K562 (cell line): ENCODE measurements around the gene WIPF3. TPM values are rescaled to one million over a fixed set of nuclear protein-coding genes. Genes with fewer than 3 reads are reported as not detected.

Experiments used
- ARID3B ChIP-seq: fragments of 250-450 bp; sonication (Bioruptor Pico); IDR thresholded peaks from 2 replicates; pipeline ENCODE4 v1.4.0; 2020; ENCODE audit warnings: borderline replicate concordance
- ATF7 ChIP-seq: fragments of 450-650 bp; IDR thresholded peaks from 2 replicates; pipeline ENCODE4 v1.7.1; 2014; ENCODE audit warnings: mild to moderate bottlenecking, moderate library complexity
- BRD4 ChIP-seq: fragments of 200-600 bp; sonication (generic); IDR thresholded peaks from 2 replicates; pipeline ENCODE4 v1.6.1; 2017; ENCODE audit warnings: inconsistent platforms
- CCNT2 ChIP-seq: IDR thresholded peaks from 2 replicates; pipeline ENCODE4 v1.6.1; 2011; ENCODE audit warnings: borderline replicate concordance, low read depth, mild to moderate bottlenecking, moderate library complexity, mixed read lengths, low read length; ENCODE audit not compliant: insufficient read length; ENCODE audit errors: extremely low read depth
- FOS ChIP-seq: IDR thresholded peaks from 3 replicates; pipeline ENCODE4 v1.6.1; 2011; ENCODE audit not compliant: insufficient read length; ENCODE audit errors: extremely low read depth
- FOXA3 ChIP-seq, 2 experiments: fragments of 450-650 bp in 1 of 2; sonication (generic) in 1 of 2; formaldehyde crosslinking; IDR thresholded peaks in 1 of 2; conservative IDR thresholded peaks in 1 of 2; 2 replicates each; pipeline versions ENCODE4 v1.4.0 to v1.8.0; 2020 to 2022; ENCODE audit warnings: mild to moderate bottlenecking in 2 of 2, missing genetic modification reagents in 1 of 2
- HDAC2 ChIP-seq: fragments of 450-650 bp; IDR thresholded peaks from 2 replicates; pipeline ENCODE4 v1.6.1; 2016; ENCODE audit warnings: mild to moderate bottlenecking
- KDM1A ChIP-seq, 2 experiments: fragments of 450-650 bp; IDR thresholded peaks; 2 replicates each; pipeline ENCODE4 v1.6.1; 2016; ENCODE audit warnings: mild to moderate bottlenecking in 2 of 2
- MAFG ChIP-seq: fragments of 450-650 bp; conservative IDR thresholded peaks from 2 replicates; pipeline ENCODE4 v1.6.1; 2016; ENCODE audit warnings: missing genetic modification characterization, missing compliant biosample characterization
- MTA2 ChIP-seq: fragments of 450-650 bp; IDR thresholded peaks from 2 replicates; pipeline ENCODE4 v1.6.1; 2016; ENCODE audit warnings: low read depth
- NCOA6 ChIP-seq: fragments of 450-650 bp; IDR thresholded peaks from 2 replicates; pipeline ENCODE4 v1.6.1; 2017; ENCODE audit warnings: mild to moderate bottlenecking
- NFRKB ChIP-seq: fragments of 450-650 bp; IDR thresholded peaks from 2 replicates; pipeline ENCODE4 v1.6.1; 2016; ENCODE audit warnings: low read depth
- SMARCC2 ChIP-seq: fragments of 450-650 bp; IDR thresholded peaks from 2 replicates; pipeline ENCODE4 v1.6.1; 2017; ENCODE audit warnings: antibody characterized with exemption, moderate library complexity, mild to moderate bottlenecking, low read depth
- SMC3 ChIP-seq: conservative IDR thresholded peaks from 2 replicates; pipeline ENCODE4 v1.6.1; 2011; ENCODE audit warnings: low read depth, low read length, improper control_type of control experiment; ENCODE audit not compliant: insufficient read depth
- STAT5A ChIP-seq: IDR thresholded peaks from 2 replicates; pipeline ENCODE4 v1.6.1; 2012; ENCODE audit warnings: low read length, inconsistent platforms, borderline replicate concordance
- TCFL5 ChIP-seq: fragments of 250-450 bp; sonication (Bioruptor Pico); conservative IDR thresholded peaks from 2 replicates; pipeline ENCODE4 v1.6.1; 2021; ENCODE audit warnings: mild to moderate bottlenecking, moderate library complexity, matching md5 sums
- ZFP1 ChIP-seq: fragments of 450-650 bp; formaldehyde crosslinking; IDR thresholded peaks from 2 replicates; pipeline ENCODE4 v1.4.0; 2020; ENCODE audit warnings: mild to moderate bottlenecking, mixed read lengths
- ZFX ChIP-seq: sonication (generic); formaldehyde crosslinking; IDR thresholded peaks from 2 replicates; pipeline ENCODE4 v1.8.0; 2022; ENCODE audit warnings: mild to moderate bottlenecking, missing genetic modification reagents, moderate library complexity
- ZKSCAN8 ChIP-seq: fragments of 200-800 bp; sonication (Bioruptor generic); IDR thresholded peaks from 2 replicates; pipeline ENCODE4 v1.6.1; 2016; ENCODE audit warnings: missing genetic modification characterization, missing compliant biosample characterization
- ZNF511 ChIP-seq: sonication (generic); formaldehyde crosslinking; IDR thresholded peaks from 2 replicates; pipeline ENCODE4 v1.8.0; 2022; ENCODE audit warnings: mild to moderate bottlenecking, missing genetic modification reagents
- ZNF76 ChIP-seq: fragments of 250-450 bp; sonication (Bioruptor Pico); IDR thresholded peaks from 2 replicates; pipeline ENCODE4 v1.4.0; 2020; ENCODE audit warnings: mild to moderate bottlenecking, moderate library complexity, borderline replicate concordance
- polyA plus RNA-seq, 8 experiments: library from polyadenylated mRNA; depleted of rRNA in 4 of 8; stranded (reverse) in 5 of 8; unstranded in 3 of 8; fragments of >200 nt; fragmentation: Nextera tagmentation in 2 of 8; fragmentation: Illumina TruSeq in 1 of 8; extraction: Ambion mirVana in 2 of 8; extraction: Trizol in 1 of 8; gene quantifications; 2 replicates each; pipeline versions ENCODE4 v1.2.1 to v1.2.3, GENCODE V29; 2011 to 2014; ENCODE audit warnings: inconsistent platforms in 1 of 8, missing spikeins in 1 of 8
- total RNA-seq, 7 experiments: library from RNA; depleted of rRNA in 6 of 7; stranded (reverse); fragments of >200 nt in 6 of 7; fragmentation: Illumina TruSeq in 2 of 7; extraction: Trizol in 2 of 7; gene quantifications; 2 replicates each; pipeline versions ENCODE4 v1.2.1 to v1.2.3, GENCODE V29; 2011 to 2021; ENCODE audit warnings: low replicate concordance in 1 of 7
- TF ChIP-seq, protein P1 (sequence below): IDR thresholded peaks from 3 replicates; pipeline ENCODE4 v1.6.1; 2011; ENCODE audit warnings: borderline replicate concordance, mild to moderate bottlenecking; ENCODE audit not compliant: insufficient read length, insufficient read depth
- TF ChIP-seq, protein P2 (sequence below): sonication (generic); formaldehyde crosslinking; IDR thresholded peaks from 2 replicates; pipeline ENCODE4 v1.8.0; 2022; ENCODE audit warnings: mild to moderate bottlenecking, missing genetic modification reagents

The WIPF3 gene
- total and polyA plus RNA-seq, 9 of the 15 experiments (the other 6 are each of a cell fraction or from before 2014, with no cell fraction given), result 0.18 to 3.2 (median 1.7) TPM

- TF ChIP-seq ZKSCAN8 (CRISPR knock-in tag), result no peak
- TF ChIP-seq CCNT2, result no peak
- TF ChIP-seq KDM1A (IDR thresholded peaks at IDR 0.05), result no peak
- TF ChIP-seq ZFX (CRISPR knock-in tag), result no peak
- no peak for TF ChIP-seq TCFL5
- TF ChIP-seq NCOA6, result no peak
- peak; percentile 86 for TF ChIP-seq SMC3
- no peak for TF ChIP-seq FOS
- no peak for TF ChIP-seq ZFP1
- no peak for TF ChIP-seq MAFG (tag)
- TF ChIP-seq ZNF511 (CRISPR knock-in tag), result no peak
- no peak for TF ChIP-seq HDAC2
- TF ChIP-seq MTA2, result no peak
- no peak for TF ChIP-seq ZNF76 (CRISPR knock-in tag)
- TF ChIP-seq, protein P1, sequence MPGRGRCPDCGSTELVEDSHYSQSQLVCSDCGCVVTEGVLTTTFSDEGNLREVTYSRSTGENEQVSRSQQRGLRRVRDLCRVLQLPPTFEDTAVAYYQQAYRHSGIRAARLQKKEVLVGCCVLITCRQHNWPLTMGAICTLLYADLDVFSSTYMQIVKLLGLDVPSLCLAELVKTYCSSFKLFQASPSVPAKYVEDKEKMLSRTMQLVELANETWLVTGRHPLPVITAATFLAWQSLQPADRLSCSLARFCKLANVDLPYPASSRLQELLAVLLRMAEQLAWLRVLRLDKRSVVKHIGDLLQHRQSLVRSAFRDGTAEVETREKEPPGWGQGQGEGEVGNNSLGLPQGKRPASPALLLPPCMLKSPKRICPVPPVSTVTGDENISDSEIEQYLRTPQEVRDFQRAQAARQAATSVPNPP, result no peak
- TF ChIP-seq NFRKB, result no peak
- TF ChIP-seq ARID3B (CRISPR knock-in tag), result no peak
- TF ChIP-seq BRD4, result no peak
- no peak for TF ChIP-seq ATF7
- TF ChIP-seq FOXA3 (CRISPR knock-in tag; conservative IDR thresholded peaks at IDR 0.05 in 1 of 2, IDR thresholded peaks at IDR 0.05 in 1 of 2), result no peak
- no peak for TF ChIP-seq SMARCC2
- TF ChIP-seq, protein P2, sequence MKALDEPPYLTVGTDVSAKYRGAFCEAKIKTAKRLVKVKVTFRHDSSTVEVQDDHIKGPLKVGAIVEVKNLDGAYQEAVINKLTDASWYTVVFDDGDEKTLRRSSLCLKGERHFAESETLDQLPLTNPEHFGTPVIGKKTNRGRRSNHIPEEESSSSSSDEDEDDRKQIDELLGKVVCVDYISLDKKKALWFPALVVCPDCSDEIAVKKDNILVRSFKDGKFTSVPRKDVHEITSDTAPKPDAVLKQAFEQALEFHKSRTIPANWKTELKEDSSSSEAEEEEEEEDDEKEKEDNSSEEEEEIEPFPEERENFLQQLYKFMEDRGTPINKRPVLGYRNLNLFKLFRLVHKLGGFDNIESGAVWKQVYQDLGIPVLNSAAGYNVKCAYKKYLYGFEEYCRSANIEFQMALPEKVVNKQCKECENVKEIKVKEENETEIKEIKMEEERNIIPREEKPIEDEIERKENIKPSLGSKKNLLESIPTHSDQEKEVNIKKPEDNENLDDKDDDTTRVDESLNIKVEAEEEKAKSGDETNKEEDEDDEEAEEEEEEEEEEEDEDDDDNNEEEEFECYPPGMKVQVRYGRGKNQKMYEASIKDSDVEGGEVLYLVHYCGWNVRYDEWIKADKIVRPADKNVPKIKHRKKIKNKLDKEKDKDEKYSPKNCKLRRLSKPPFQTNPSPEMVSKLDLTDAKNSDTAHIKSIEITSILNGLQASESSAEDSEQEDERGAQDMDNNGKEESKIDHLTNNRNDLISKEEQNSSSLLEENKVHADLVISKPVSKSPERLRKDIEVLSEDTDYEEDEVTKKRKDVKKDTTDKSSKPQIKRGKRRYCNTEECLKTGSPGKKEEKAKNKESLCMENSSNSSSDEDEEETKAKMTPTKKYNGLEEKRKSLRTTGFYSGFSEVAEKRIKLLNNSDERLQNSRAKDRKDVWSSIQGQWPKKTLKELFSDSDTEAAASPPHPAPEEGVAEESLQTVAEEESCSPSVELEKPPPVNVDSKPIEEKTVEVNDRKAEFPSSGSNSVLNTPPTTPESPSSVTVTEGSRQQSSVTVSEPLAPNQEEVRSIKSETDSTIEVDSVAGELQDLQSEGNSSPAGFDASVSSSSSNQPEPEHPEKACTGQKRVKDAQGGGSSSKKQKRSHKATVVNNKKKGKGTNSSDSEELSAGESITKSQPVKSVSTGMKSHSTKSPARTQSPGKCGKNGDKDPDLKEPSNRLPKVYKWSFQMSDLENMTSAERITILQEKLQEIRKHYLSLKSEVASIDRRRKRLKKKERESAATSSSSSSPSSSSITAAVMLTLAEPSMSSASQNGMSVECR (CRISPR knock-in tag), result no peak
- no peak for TF ChIP-seq STAT5A
Observed at GRCh38 chr7:29921404-29922010, 115.2 kb downstream of the WIPF3 start (continued).
